Activated T-cell treated with anti-CD3 and anti-CD28 coated beads, Interleukin-2, amount 50 U/mL, for 1 hour (primary cell): ENCODE data around the gene AKAP11.

Experiments used
- DNase-seq: peaks from one replicate; pipeline ENCODE4 v3.0.0-alpha.2; 2020

The AKAP11 gene

GRCh38 chr13:42272804-42273175 lies 838 bp downstream of the AKAP11 start:
- DNase-seq = no peak

- DNase-seq = no peak
Observed at GRCh38 chr13:42274386-42275097, 2.6 kb downstream of the AKAP11 start.

- no peak for DNase-seq
Observed at GRCh38 chr13:42275098-42275471, 3.1 kb downstream of the AKAP11 start.

DNA sequence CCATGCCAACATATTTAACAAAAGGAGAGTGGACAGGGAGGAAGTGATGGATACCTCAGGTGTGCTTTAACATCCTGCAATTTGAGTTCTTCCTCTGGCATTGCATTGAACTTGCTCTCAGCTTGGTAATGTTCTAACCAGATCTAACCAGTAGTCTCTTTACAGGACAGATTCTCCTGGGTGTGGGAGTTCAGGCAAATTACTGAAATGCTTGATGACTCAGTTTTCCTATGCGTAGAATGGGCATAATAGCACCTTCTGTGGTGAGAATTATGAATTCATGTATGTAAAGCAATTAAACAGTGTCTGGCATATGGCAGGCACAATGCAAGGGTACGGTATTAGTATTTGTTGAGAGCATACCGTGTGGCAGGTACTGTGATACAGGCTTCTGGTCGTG lies 3.6 kb downstream of the AKAP11 start:
- no peak for DNase-seq

GRCh38 chr13:42276683-42277082 lies 4.7 kb downstream of the AKAP11 start:
- DNase-seq = no peak

GRCh38 chr13:42277618-42278276 lies 5.8 kb downstream of the AKAP11 start:
- DNase-seq = no peak

- no peak for DNase-seq
Observed at GRCh38 chr13:42279080-42279479, 7.1 kb downstream of the AKAP11 start.

GRCh38 chr13:42279986-42280385 lies 8.0 kb downstream of the AKAP11 start:
- no peak for DNase-seq

- DNase-seq = no peak
Observed at GRCh38 chr13:42280537-42280936, 8.6 kb downstream of the AKAP11 start.

DNA sequence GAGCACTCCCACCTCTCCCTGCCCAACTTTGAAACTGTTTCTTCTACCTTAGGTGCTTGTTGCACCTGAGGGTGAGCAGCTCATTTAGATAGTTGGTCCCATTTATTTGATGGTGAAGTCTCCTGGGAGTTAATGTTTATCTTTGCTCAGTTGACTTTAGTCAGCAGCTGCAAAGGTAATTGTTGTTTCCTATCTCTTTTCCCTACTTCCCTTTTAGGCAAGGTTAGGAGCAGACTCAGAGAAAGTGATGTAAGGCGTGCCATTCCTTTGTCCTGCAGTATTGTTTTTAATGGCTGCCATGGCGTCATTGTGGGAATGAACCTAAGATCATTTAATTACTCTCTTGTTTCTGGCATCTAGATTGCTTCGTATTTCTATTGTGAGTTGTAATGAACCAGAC lies 11.6 kb downstream of the AKAP11 start:
- no peak for DNase-seq

DNA sequence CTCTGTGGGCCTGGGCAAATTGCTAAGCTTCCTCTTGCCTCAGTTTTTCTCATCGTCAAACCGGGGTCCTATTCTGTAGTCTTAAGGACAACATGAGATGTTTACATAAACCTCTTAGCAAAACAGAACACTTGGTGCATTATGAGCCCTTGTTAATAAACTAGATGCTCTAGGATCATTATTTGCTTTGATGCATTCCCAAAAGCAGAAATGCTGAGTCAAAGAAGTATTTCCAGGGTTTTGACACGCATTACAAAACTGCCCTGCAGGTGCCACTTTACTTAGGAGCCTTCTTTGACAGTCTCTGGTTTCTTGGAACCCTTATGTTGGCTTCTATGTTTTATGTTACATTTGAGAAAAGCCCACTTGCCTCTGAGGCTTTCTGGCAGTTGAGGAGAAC lies 12.1 kb downstream of the AKAP11 start:
- no peak for DNase-seq

DNA sequence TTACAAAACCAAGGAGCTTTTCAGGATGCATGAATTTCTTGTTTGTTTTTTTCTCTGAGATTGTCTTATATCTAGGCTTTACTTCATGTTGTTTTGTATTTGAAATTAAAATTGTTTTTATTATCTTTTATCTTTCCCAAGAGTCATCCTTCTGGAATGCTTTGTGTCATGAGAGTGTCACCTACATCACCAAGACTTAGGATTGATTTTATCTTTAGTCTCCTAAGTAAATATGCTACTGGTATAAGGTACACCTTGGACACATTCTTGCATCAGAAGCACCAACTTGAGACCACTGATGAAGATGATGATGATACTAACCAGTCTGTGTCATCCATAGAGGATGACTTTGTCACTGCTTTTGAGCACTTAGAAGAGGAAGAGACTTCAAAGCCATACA lies 26.4 kb downstream of the AKAP11 start:
- no peak for DNase-seq

DNA sequence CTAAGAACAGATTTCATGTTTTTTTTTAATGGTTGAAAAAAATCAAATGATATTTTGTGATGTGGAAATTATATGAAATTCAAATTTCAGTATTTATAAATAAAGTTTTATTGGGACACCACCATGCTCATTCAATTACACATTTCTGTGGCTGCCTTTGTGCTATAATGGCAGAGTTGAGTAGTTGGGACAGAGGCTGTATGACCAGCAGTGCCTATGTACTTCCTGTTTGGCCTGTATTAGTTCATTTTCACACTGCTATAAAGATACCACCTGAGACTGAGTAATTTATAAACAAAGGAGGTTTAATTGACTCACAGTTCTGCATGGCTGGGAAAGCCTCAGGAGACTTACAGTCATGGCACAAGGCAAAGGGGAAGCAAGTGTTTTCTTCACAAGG lies 33.6 kb downstream of the AKAP11 start:
- no peak for DNase-seq

DNA sequence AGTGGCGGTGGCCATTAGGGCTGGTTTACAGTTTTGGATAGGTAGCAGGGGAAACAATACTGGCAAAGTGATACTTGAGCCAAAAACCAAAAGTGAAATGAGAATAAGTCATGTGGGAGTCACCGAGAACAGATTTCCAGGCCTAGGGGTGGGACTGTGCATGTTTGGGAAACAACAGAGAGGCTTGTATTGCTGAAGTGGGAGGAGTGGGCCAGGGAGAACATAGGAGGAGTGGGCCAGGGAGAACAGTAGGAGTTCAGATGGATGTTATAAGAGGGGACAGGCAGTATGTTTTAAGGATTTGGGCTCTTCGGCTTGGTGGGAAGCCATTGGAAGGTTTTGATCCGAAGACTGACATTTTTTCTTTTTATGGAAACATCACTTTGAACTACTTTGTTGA lies 35.5 kb downstream of the AKAP11 start:
- DNase-seq = no peak

- no peak for DNase-seq
Observed at GRCh38 chr13:42312817-42313431, 41.0 kb downstream of the AKAP11 start.

DNA sequence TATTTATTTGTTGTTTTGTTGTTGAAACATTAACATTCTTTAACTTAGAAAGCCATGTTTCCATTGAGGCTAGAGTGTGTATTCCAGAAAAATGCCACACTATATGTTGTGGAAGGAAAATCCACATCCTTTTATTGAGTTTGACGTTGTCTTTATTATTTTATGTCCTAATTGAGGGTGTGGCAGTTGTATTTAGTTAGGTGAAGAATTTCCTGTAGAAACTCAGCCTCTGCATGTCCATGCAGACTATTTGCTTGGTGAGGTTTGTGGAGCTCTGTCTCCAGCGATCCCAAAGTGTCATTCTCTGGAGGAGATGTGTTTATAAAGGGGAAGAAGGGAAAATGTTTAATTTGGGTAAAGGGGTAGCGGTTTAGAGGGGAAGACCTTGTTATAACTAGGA lies 46.6 kb downstream of the AKAP11 start:
- no peak for DNase-seq

DNA sequence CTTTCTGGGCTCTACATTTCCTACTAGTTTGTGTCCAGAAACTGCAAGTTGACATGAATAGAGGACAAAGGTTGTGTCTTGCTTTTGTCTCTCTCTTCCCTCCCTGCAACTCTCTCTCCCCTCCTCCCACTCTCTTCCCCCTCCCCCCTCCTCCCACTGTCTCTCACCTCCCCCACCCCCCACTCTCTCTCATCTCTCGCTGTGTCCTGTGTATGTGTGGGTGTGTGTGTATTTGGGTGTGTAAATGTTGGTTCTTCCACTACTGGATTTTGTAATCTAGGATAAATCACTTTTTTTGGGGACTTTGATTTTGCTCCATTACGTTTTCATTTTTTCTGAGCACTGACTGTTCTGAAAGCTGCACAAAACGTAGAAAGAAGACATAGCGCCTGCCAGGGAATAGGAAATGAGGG lies 48.4 kb downstream of the AKAP11 start:
- no peak for DNase-seq

GRCh38 chr13:42322806-42323205 lies 50.9 kb downstream of the AKAP11 start:
- DNase-seq = no peak

DNA sequence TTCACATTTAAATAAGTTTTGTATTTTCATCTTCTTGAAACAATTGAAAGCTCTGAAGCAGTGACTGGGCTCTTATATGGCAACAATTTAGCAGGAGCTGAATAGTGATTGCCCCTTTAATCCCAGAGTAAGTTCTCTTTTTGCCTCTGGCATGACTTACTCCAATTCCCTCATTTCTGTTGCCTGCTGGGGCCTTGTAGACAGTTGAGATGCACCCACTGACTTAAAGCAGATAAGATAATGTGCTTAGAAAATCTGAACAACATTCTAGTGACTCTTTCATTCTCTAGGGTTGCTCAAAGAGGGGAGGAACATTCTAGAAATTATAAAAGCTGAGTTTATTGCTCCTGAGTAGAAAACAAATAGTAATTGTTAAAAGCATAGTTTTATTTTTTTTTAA lies 52.8 kb downstream of the AKAP11 start:
- DNase-seq = no peak

DNA sequence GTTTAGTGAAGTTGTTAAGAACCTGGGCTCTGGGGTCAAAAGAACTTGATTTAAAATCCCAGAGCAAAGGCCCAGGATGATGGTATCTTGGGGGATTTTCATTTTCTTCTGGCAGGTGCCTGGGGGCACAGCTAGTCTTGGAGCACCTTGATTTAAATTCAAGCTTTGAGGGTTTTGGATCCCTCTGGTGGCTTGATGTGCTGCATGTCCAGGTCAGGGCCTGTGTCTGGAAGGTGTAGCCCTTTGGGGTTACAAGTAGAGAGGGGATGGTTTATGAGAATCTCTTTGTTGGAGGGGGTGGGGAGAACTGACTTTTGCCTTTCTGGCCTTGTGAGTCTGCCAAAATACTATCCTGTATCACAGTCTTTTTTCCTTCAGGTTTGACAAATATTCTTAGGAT lies 55.8 kb downstream of the AKAP11 start:
- DNase-seq = no peak

GRCh38 chr13:42328672-42329071 lies 56.7 kb downstream of the AKAP11 start:
- no peak for DNase-seq

DNA sequence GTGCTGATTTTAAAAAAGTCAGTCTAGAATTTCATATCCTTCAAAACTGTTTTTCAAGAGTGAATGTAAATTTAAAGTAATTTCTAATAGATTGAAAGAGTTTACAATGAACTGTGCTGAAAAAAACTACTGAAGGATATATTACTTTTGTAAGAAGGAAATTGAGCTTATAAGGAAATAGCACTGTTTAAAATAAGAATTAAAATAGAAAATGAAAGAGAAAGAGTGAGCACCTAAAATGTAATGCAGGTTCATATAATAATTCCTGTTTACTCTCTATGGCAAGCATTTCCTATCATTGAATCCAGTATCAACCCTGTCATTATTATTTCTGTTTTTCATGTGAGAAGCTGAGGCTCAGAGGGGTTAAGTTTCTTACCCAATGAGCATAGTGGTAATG lies 57.3 kb downstream of the AKAP11 start:
- no peak for DNase-seq

GRCh38 chr13:42331009-42331408 lies 59.1 kb downstream of the AKAP11 start:
- DNase-seq = no peak

GRCh38 chr13:42333613-42334328 lies 61.8 kb downstream of the AKAP11 start:
- peak; percentile 26 for DNase-seq
